ENCODE results near the gene CAMKK1. TPM values are rescaled to one million over a fixed set of nuclear protein-coding genes. Genes with fewer than 3 reads are reported as not detected.

Gene CAMKK1
- total RNA-seq, 2 donors from 2014 or later = 5.8 to 5.9 TPM

GRCh38 chr17:3913531-3914311 lies 20.9 kb upstream of the CAMKK1 start:
- Mint-ChIP-seq H3K4me1 (peaks cover 32% of the 10 kb centered on the region), H3K27ac (peak overlapping the region; percentile 14), H3K36me3 (ENCODE audit: low read depth) (no peaks in the 10 kb centered on the region), H3K27me3 (no peaks in the 10 kb centered on the region), H3K4me3 (no peak overlapping the region)
- peak; percentile 80 for ATAC-seq
- peak; percentile 67 to 75 (median 70) for DNase-seq
- H3K9me3 ChIP-seq (ENCODE audit: control insufficient read depth, low read length, poor library complexity, severe bottlenecking) = no peaks in the 10 kb centered on the region

- Mint-ChIP-seq H3K27me3 (no peaks in the 10 kb centered on the region), H3K4me1 (peaks cover 32% of the 10 kb centered on the region), H3K27ac (no peak overlapping the region), H3K4me3 (no peak overlapping the region), H3K36me3 (ENCODE audit: low read depth) (no peaks in the 10 kb centered on the region)
- ATAC-seq (no peak), DNase-seq (no peak)
- H3K9me3 ChIP-seq (ENCODE audit: control insufficient read depth, low read length, poor library complexity, severe bottlenecking) = no peaks in the 10 kb centered on the region
These were observed 20.0 kb upstream of the CAMKK1 start for GRCh38 chr17:3912827-3913226.

GRCh38 chr17:3911271-3912053 lies 18.6 kb upstream of the CAMKK1 start:
- H3K4me3 Mint-ChIP-seq = no peak overlapping the region

GRCh38 chr17:3910420-3911270 lies 17.8 kb upstream of the CAMKK1 start:
- Mint-ChIP-seq H3K27ac (peak overlapping the region; percentile 43), H3K36me3 (ENCODE audit: low read depth) (no peaks in the 10 kb centered on the region)

More at GRCh38 chr17:3911271-3912053, 18.6 kb upstream of the CAMKK1 start:
- Mint-ChIP-seq H3K27me3 (no peaks in the 10 kb centered on the region), H3K27ac (peak overlapping the region; percentile 43), H3K36me3 (ENCODE audit: low read depth) (no peaks in the 10 kb centered on the region), H3K4me1 (peaks cover 25% of the 10 kb centered on the region)
- H3K9me3 ChIP-seq (ENCODE audit: control insufficient read depth, low read length, poor library complexity, severe bottlenecking) = no peaks in the 10 kb centered on the region
- ATAC-seq (peak; percentile 78), DNase-seq (peak in 1 of 3 donors; percentile 68)

GRCh38 chr17:3909257-3909656 lies 16.4 kb upstream of the CAMKK1 start:
- Mint-ChIP-seq H3K36me3 (ENCODE audit: low read depth) (no peaks in the 10 kb centered on the region), H3K27me3 (no peaks in the 10 kb centered on the region), H3K27ac (no peak overlapping the region), H3K4me3 (no peak overlapping the region), H3K4me1 (peaks cover 16% of the 10 kb centered on the region)
- DNase-seq (no peak), ATAC-seq (no peak)
- H3K9me3 ChIP-seq (ENCODE audit: control insufficient read depth, low read length, poor library complexity, severe bottlenecking) = no peaks in the 10 kb centered on the region

More at GRCh38 chr17:3910420-3911270, 17.8 kb upstream of the CAMKK1 start:
- ATAC-seq = no peak
- H3K9me3 ChIP-seq (ENCODE audit: control insufficient read depth, low read length, poor library complexity, severe bottlenecking) = no peaks in the 10 kb centered on the region
- H3K27me3 Mint-ChIP-seq = no peaks in the 10 kb centered on the region
- H3K4me3 Mint-ChIP-seq = no peak overlapping the region
- DNase-seq = no peak
- H3K4me1 Mint-ChIP-seq = peaks cover 19% of the 10 kb centered on the region

- DNase-seq = no peak
- H3K9me3 ChIP-seq (ENCODE audit: control insufficient read depth, low read length, poor library complexity, severe bottlenecking) = no peaks in the 10 kb centered on the region
- no peaks in the 10 kb centered on the region for H3K36me3 Mint-ChIP-seq (ENCODE audit: low read depth)
- no peak for ATAC-seq
- no peak overlapping the region for H3K27ac Mint-ChIP-seq
- H3K4me1 Mint-ChIP-seq = peaks cover 9% of the 10 kb centered on the region
- no peak overlapping the region for H3K4me3 Mint-ChIP-seq
- no peaks in the 10 kb centered on the region for H3K27me3 Mint-ChIP-seq
These were observed 14.8 kb upstream of the CAMKK1 start for GRCh38 chr17:3907483-3908216.

- Mint-ChIP-seq H3K27me3 (no peaks in the 10 kb centered on the region), H3K4me1 (peaks cover 8% of the 10 kb centered on the region), H3K36me3 (ENCODE audit: low read depth) (no peaks in the 10 kb centered on the region), H3K4me3 (no peak overlapping the region), H3K27ac (no peak overlapping the region)
- no peaks in the 10 kb centered on the region for H3K9me3 ChIP-seq (ENCODE audit: control insufficient read depth, low read length, poor library complexity, severe bottlenecking)
- ATAC-seq = no peak
- DNase-seq = no peak
These were observed 14.0 kb upstream of the CAMKK1 start for GRCh38 chr17:3906881-3907280.

- H3K27ac Mint-ChIP-seq = no peak overlapping the region
- peaks cover 3% of the 10 kb centered on the region for H3K4me1 Mint-ChIP-seq
- H3K9me3 ChIP-seq (ENCODE audit: control insufficient read depth, low read length, poor library complexity, severe bottlenecking) = no peaks in the 10 kb centered on the region
- H3K4me3 Mint-ChIP-seq = no peak overlapping the region
- DNase-seq (no peak), ATAC-seq (peak; percentile 14)
- H3K27me3 Mint-ChIP-seq = no peaks in the 10 kb centered on the region
- no peaks in the 10 kb centered on the region for H3K36me3 Mint-ChIP-seq (ENCODE audit: low read depth)
These were observed 12.2 kb upstream of the CAMKK1 start for GRCh38 chr17:3905017-3905520.

- Mint-ChIP-seq H3K27me3 (no peaks in the 10 kb centered on the region), H3K4me3 (no peak overlapping the region), H3K4me1 (peaks cover 3% of the 10 kb centered on the region), H3K27ac (no peak overlapping the region), H3K36me3 (ENCODE audit: low read depth) (no peaks in the 10 kb centered on the region)
- ATAC-seq = peak; percentile 36
- DNase-seq = no peak
- H3K9me3 ChIP-seq (ENCODE audit: control insufficient read depth, low read length, poor library complexity, severe bottlenecking) = no peaks in the 10 kb centered on the region
These were observed 11.6 kb upstream of the CAMKK1 start for GRCh38 chr17:3904501-3904900.

- no peak for ATAC-seq
- Mint-ChIP-seq H3K27ac (no peak overlapping the region), H3K4me1 (peaks cover 3% of the 10 kb centered on the region), H3K27me3 (no peaks in the 10 kb centered on the region), H3K4me3 (no peak overlapping the region), H3K36me3 (ENCODE audit: low read depth) (no peaks in the 10 kb centered on the region)
- no peak for DNase-seq
- no peaks in the 10 kb centered on the region for H3K9me3 ChIP-seq (ENCODE audit: control insufficient read depth, low read length, poor library complexity, severe bottlenecking)
These were observed 11.0 kb upstream of the CAMKK1 start for GRCh38 chr17:3903881-3904290.

- no peaks in the 10 kb centered on the region for H3K27me3 Mint-ChIP-seq
- H3K4me1 Mint-ChIP-seq = peaks cover 3% of the 10 kb centered on the region
- H3K4me3 Mint-ChIP-seq = no peak overlapping the region
- H3K36me3 Mint-ChIP-seq (ENCODE audit: low read depth) = no peaks in the 10 kb centered on the region
- no peaks in the 10 kb centered on the region for H3K9me3 ChIP-seq (ENCODE audit: control insufficient read depth, low read length, poor library complexity, severe bottlenecking)
- ATAC-seq = no peak
- no peak overlapping the region for H3K27ac Mint-ChIP-seq
- no peak for DNase-seq
These were observed 10.4 kb upstream of the CAMKK1 start for GRCh38 chr17:3903051-3903825.

- Mint-ChIP-seq H3K27ac (no peak overlapping the region), H3K36me3 (ENCODE audit: low read depth) (no peaks in the 10 kb centered on the region), H3K4me3 (no peak overlapping the region), H3K27me3 (no peaks in the 10 kb centered on the region), H3K4me1 (peaks cover 3% of the 10 kb centered on the region)
- no peaks in the 10 kb centered on the region for H3K9me3 ChIP-seq (ENCODE audit: control insufficient read depth, low read length, poor library complexity, severe bottlenecking)
- no peak for ATAC-seq
- DNase-seq = no peak
These were observed 7.8 kb upstream of the CAMKK1 start for GRCh38 chr17:3900646-3901045.
